Vagina (tissue), 2 donors: ENCODE results near the gene SULF2. TPM values are rescaled to one million over a fixed set of nuclear protein-coding genes. Genes with fewer than 3 reads are reported as not detected.

ENCODE experiments used
- DNase-seq, 2 donors: peaks; one replicate each; pipeline ENCODE4 v3.0.0-alpha.2; 2017; ENCODE audit errors: extremely low spot score in 2 of 2
- H3K27ac ChIP-seq: fragments of 200-600 bp; sonication (generic); one replicate; pipeline ENCODE4 v1.5.1; 2019
- H3K27me3 ChIP-seq: fragments of 200-600 bp; sonication (generic); one replicate; pipeline ENCODE4 v1.5.1; 2019
- H3K36me3 ChIP-seq, 2 donors: fragments of 200-600 bp; sonication (generic); one replicate each; pipeline ENCODE4 v1.5.1; 2017 to 2019
- H3K4me1 ChIP-seq: fragments of 200-600 bp; sonication (generic); one replicate; pipeline ENCODE4 v1.5.1; 2019
- H3K4me3 ChIP-seq, 2 donors: fragments of 200-600 bp; sonication (generic); 1 replicate in 1 of 2; 2 replicates in 1 of 2; pipeline ENCODE4 v1.5.1; 2016 to 2019
- H3K9me3 ChIP-seq: fragments of 200-600 bp; sonication (generic); one replicate; pipeline ENCODE4 v1.5.1; 2019
- CTCF ChIP-seq, 3 experiments: fragments of 450-650 bp in 2 of 3; fragments of 200-600 bp in 1 of 3; sonication (generic) in 1 of 3; IDR thresholded peaks; one replicate each; pipeline ENCODE4 v1.5.1; 2017 to 2019; ENCODE audit warnings: antibody characterized with exemption in 3 of 3, mild to moderate bottlenecking in 2 of 3, moderate library complexity in 2 of 3
- POLR2A ChIP-seq, 2 donors: fragments of 450-650 bp; IDR thresholded peaks; one replicate each; pipeline ENCODE4 v1.6.1; 2017; ENCODE audit warnings: antibody characterized with exemption in 2 of 2, mild to moderate bottlenecking in 2 of 2, moderate library complexity in 2 of 2
- POLR2AphosphoS5 ChIP-seq, 2 donors: sonication (generic); formaldehyde crosslinking; IDR thresholded peaks; one replicate each; pipeline ENCODE4 v1.9.0; 2017; ENCODE audit warnings: antibody characterized with exemption in 2 of 2, mild to moderate bottlenecking in 2 of 2, low read depth in 1 of 2; ENCODE audit not compliant: insufficient read depth in 1 of 2
- intact Hi-C: fragments of 100-400 bp; cut with DNase I; formaldehyde crosslinking; loops from one replicate; pipeline ENCODE4 v1.15.1; 2023
- total RNA-seq: library from RNA; depleted of rRNA; stranded (reverse); fragments of >200 nt; gene quantifications from one replicate; pipeline ENCODE4 v1.2.3, GENCODE V29; 2016

Gene SULF2
- total RNA-seq, 1 donor from 2014 or later = 157 TPM

DNA sequence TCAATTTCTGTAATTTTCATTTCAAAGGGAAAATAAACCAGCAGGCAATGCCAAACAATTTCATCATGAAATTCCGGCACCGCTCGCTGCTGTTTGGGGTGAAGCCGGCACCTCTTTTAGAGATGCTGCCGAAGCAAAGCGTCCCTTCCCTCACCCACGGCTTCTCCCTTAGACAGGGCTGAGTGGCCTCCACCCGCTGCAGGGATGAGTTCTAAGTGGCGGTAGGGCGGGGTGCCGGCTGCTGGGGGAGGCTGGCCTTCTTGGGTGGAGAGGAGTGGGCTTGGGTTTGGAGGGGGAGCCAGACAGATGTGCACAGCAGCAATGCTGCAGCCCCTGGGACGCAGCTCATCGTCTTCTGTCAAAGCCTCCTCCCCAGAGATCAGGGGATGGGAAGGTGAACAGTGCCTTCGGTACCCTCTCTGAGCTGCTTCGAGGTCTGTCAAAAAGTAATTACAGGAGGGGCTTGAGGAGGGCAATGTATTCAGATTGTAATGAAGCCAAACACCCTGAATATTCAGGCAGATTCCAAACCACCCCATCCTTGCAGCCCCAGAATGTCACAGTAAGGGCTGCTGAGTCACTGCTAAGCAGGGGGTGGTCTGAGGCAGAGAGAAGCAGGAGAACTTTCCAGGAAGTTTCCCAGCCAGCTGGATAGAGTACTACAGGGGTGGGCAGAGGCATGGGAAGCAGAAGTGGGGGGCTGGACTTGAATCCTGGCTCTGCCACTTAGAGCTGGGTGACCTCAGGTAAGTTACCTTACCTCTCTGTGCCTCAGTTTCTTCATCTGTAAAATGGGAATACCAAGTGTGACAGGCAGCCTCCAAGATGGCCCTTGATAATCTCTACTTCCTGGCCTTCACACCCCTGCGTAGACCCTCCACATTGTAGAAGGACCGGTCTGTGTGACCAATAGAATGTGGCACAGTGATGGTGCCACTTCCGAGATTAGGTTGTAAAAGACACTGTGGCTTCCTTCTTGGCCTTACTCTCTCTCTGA lies 96.6 kb downstream of the SULF2 start:
- DNase-seq = no peak
- Histone ChIP-seq H3K9me3 (peaks cover 14% of the 10 kb centered on the region), H3K4me1 (no peaks in the 10 kb centered on the region), H3K27ac (no peak overlapping the region), H3K27me3 (no peaks in the 10 kb centered on the region), H3K36me3 (peaks cover 0 to 64% of the 10 kb centered on the region in 2 donors), H3K4me3 (no peak overlapping the region)
- TF ChIP-seq POLR2AphosphoS5 (IDR thresholded peaks at IDR 0.05; ENCODE audit: insufficient read depth in 1 of 2, low read depth in 1 of 2) (no peak), POLR2A (IDR thresholded peaks at IDR 0.05) (no peak), CTCF (IDR thresholded peaks at IDR 0.05) (no peak)
- intact Hi-C loops = loop anchor here (10.0 kb wide), 1 partner anchor 96 kb away; the partner anchor contains the start of gene SULF2

- Histone ChIP-seq H3K27me3 (no peaks in the 10 kb centered on the region), H3K4me1 (peaks cover 10% of the 10 kb centered on the region), H3K4me3 (no peak overlapping the region), H3K9me3 (peaks cover 14% of the 10 kb centered on the region), H3K27ac (no peak overlapping the region), H3K36me3 (peaks cover 0 to 51% of the 10 kb centered on the region in 2 donors)
- DNase-seq = no peak
- TF ChIP-seq POLR2AphosphoS5 (IDR thresholded peaks at IDR 0.05; ENCODE audit: insufficient read depth in 1 of 2, low read depth in 1 of 2) (no peak), CTCF (IDR thresholded peaks at IDR 0.05) (no peak), POLR2A (IDR thresholded peaks at IDR 0.05) (no peak)
- intact Hi-C loops = loop anchor here (10.0 kb wide), 1 partner anchor 97 kb away; the partner anchor contains the start of gene SULF2
Observed at GRCh38 chr20:47687095-47687987, 97.9 kb downstream of the SULF2 start.

DNA sequence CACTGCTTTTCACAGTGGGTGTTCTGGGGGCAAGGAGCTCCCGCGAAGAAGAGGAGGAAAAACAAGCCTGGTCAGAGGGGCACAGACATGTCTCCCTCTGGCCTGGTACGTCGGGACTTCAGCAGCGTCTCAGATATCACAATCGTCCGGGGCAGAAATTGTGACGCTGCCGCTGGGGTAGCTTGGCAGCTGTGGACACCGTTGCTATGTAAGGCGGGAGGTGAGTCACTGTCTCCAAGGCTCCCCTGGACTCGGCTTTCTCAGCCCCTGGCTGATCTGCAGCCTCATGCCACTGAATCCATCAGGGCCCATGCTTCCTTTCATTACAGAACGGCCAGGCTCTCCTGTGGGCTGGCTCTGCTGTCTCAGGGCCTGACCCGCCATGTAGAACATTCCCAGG lies 98.7 kb downstream of the SULF2 start:
- Histone ChIP-seq H3K4me3 (no peak overlapping the region), H3K9me3 (peaks cover 7% of the 10 kb centered on the region), H3K4me1 (peaks cover 18% of the 10 kb centered on the region), H3K27ac (no peak overlapping the region), H3K27me3 (no peaks in the 10 kb centered on the region), H3K36me3 (peaks cover 0 to 43% of the 10 kb centered on the region in 2 donors)
- TF ChIP-seq POLR2AphosphoS5 (IDR thresholded peaks at IDR 0.05; ENCODE audit: insufficient read depth in 1 of 2, low read depth in 1 of 2) (peak in 1 of 2 donors; percentile 30), POLR2A (IDR thresholded peaks at IDR 0.05) (no peak)
- no peak for DNase-seq
- intact Hi-C loops = loop anchor here (10.0 kb wide), 1 partner anchor 98 kb away; the partner anchor contains the start of gene SULF2

GRCh38 chr20:47684306-47685080 lies 100.8 kb downstream of the SULF2 start:
- Histone ChIP-seq H3K4me3 (no peak overlapping the region), H3K27me3 (no peaks in the 10 kb centered on the region), H3K36me3 (peaks cover 0 to 28% of the 10 kb centered on the region in 2 donors), H3K9me3 (no peaks in the 10 kb centered on the region), H3K4me1 (peaks cover 20% of the 10 kb centered on the region), H3K27ac (no peak overlapping the region)
- TF ChIP-seq POLR2A (IDR thresholded peaks at IDR 0.05) (no peak), POLR2AphosphoS5 (IDR thresholded peaks at IDR 0.05; ENCODE audit: insufficient read depth in 1 of 2, low read depth in 1 of 2) (no peak), CTCF (IDR thresholded peaks at IDR 0.05) (no peak)
- intact Hi-C loops = loop anchor here (10.0 kb wide), 1 partner anchor 100 kb away; the partner anchor contains the start of gene SULF2
- no peak for DNase-seq
